ENCODE measurements around the gene SENP2.

- no peak for TF ChIP-seq CTCF (IDR thresholded peaks at IDR 0.05)
- peak in 1 of 2 donors; percentile 9 for TF ChIP-seq POLR2A (IDR thresholded peaks at IDR 0.05)
These were observed 69.6 kb downstream of the SENP2 start for GRCh38 chr3:185655426-185656320.
